ENCODE data around the gene SOD3.

Gene SOD3

GRCh38 chr4:24846716-24847115 is 51.3 kb downstream of the SOD3 start:
- DNase-seq: no peak

DNA sequence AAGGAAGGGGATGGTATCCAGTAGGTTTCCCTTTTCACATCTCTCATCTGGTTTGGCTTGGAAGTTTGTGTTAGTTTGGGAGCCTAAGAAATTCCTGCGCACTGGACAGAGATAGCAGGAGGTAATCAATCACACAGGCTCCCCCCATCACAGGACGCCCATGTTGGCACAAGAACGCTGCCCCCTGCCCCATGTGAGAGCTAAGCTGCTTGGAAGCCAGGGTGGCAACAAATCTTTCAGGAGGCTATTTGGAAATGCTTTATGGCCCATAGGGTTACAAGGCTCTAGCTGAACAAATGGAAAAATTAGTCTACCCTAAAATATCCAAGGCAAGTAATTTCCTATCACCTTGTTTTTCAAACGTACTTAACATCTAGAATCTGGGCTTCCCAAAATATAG is 54.0 kb downstream of the SOD3 start:
- no peak for DNase-seq

DNA sequence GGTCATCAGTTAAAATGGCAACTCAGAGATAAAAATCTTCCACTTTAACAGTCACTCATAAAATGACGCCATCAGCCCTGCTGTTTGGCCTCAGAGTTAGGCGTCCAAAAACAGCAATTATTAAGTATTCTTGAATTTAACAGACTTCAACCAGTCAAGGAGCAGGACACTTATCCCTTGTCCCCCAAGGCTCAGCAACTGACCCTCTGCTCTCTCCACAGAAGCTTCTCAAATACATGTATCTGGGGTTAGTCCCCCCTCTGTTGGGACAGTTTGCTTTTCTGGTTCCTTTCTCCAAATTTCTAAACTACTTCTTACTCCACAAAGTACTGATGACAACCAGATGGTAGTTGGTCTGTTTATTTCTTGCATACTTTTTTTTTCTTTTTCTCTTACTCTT is 54.4 kb downstream of the SOD3 start:
- no peak for DNase-seq

All from midbrain (tissue), 1 donor.